GM12878 (cell line): ENCODE results near the gene ACADVL. TPM values are rescaled to one million over a fixed set of nuclear protein-coding genes. Genes with fewer than 3 reads are reported as not detected.

Experiments
- ATAC-seq: fragments of 200-7000 bp; cut with Tn5 transposase; 3 replicates; pipeline ENCODE4 v1.9.1; 2020; ENCODE audit warnings: mild to moderate bottlenecking, moderate library complexity
- BruUV-seq: library from RNA; stranded (reverse); fragments of 400-500 nt; replicated peaks from 2 replicates; lab custom pipeline; 2021; lab: Mats Ljungman, UMichigan
- CTCF ChIA-PET: fragments of 300-600 bp; sonication (Branson Sonifier 250); formaldehyde crosslinking; extraction: SDS; loops from one replicate; lab custom pipeline; 2021; ENCODE audit warnings: inconsistent platforms; lab: Yijun Ruan, JAX
- POLR2A ChIA-PET: fragments of 350-600 bp; formaldehyde crosslinking; extraction: SDS; loops from one replicate; lab custom pipeline; 2021; ENCODE audit warnings: inconsistent platforms; lab: Charles Lee
- RAD21 ChIA-PET: fragments of 300-600 bp; sonication (Branson Sonifier 250); formaldehyde crosslinking; loops from one replicate; lab custom pipeline; 2023; ENCODE audit warnings: antibody characterized with exemption; ENCODE audit not compliant: unreplicated experiment; lab: Charles Lee
- SMC1A ChIA-PET: fragments of 300-600 bp; sonication (Branson Sonifier 250); formaldehyde crosslinking; loops from one replicate; lab custom pipeline; 2023; ENCODE audit not compliant: unreplicated experiment, uncharacterized antibody; lab: Charles Lee
- DNase-seq: peaks from one replicate; pipeline ENCODE4 v3.0.0-alpha.2; 2011; ENCODE audit warnings: low read depth, low spot score
- FAIRE-seq: peaks from 3 replicates; lab custom pipeline; 2011; peaks lifted over from hg19 to GRCh38; lab: Jason Lieb, UNC
- H2AFZ ChIP-seq: 2 replicates; pipeline ENCODE4 v1.6.0; 2011; ENCODE audit warnings: low read depth, low read length, control low read depth; ENCODE audit not compliant: control insufficient read depth
- H3K27ac ChIP-seq: 2 replicates; pipeline ENCODE4 v1.5.1; 2011; ENCODE audit warnings: control low read depth; ENCODE audit not compliant: control insufficient read depth, insufficient read depth
- H3K27me3 ChIP-seq, 2 experiments: replicated peaks in 1 of 2; 2 replicates each; pipeline versions ENCODE4 v1.6.0 to v1.6.1; 2011; ENCODE audit warnings: low read length in 1 of 2; ENCODE audit not compliant: control insufficient read depth in 2 of 2, insufficient read depth in 2 of 2
- H3K36me3 ChIP-seq, 2 experiments: 2 replicates each; pipeline ENCODE4 v1.5.1; 2011; ENCODE audit warnings: low read length in 1 of 2; ENCODE audit not compliant: control insufficient read depth in 2 of 2, insufficient read depth in 2 of 2
- H3K4me1 ChIP-seq: 2 replicates; pipeline ENCODE4 v1.6.1; 2011; ENCODE audit warnings: mild to moderate bottlenecking, low read length, moderate library complexity, mixed read lengths; ENCODE audit not compliant: control insufficient read depth, insufficient read depth
- H3K4me2 ChIP-seq: 2 replicates; pipeline ENCODE4 v1.6.0; 2011; ENCODE audit warnings: control low read depth; ENCODE audit not compliant: control insufficient read depth, insufficient read depth
- H3K4me3 ChIP-seq: fragments of 200-600 bp; sonication (generic); 2 replicates; pipeline ENCODE4 v1.5.1; 2016
- H3K79me2 ChIP-seq: 2 replicates; pipeline ENCODE4 v1.6.0; 2011; ENCODE audit warnings: low read length; ENCODE audit not compliant: control insufficient read depth, insufficient read depth
- H3K9ac ChIP-seq: 2 replicates; pipeline ENCODE4 v1.8.0; 2011; ENCODE audit warnings: low read length, control low read depth, mixed read lengths; ENCODE audit not compliant: control insufficient read depth, insufficient read depth
- H3K9me3 ChIP-seq: replicated peaks from 3 replicates; pipeline ENCODE4 v1.5.1; 2011; ENCODE audit warnings: mild to moderate bottlenecking, low read length; ENCODE audit not compliant: control insufficient read depth, insufficient read depth
- H4K20me1 ChIP-seq: 2 replicates; pipeline ENCODE4 v1.6.0; 2011; ENCODE audit not compliant: control insufficient read depth, insufficient read depth
- ASH2L ChIP-seq: fragments of 300-600, 200-600 bp; sonication (generic); IDR thresholded peaks from 2 replicates; pipeline ENCODE4 v1.6.1; 2017; ENCODE audit warnings: low read depth, mild to moderate bottlenecking, borderline replicate concordance
- BMI1 ChIP-seq: fragments of 450-650 bp; IDR thresholded peaks from 2 replicates; pipeline ENCODE4 v1.6.1; 2016; ENCODE audit warnings: mild to moderate bottlenecking, moderate library complexity, borderline replicate concordance
- CHD1 ChIP-seq: IDR thresholded peaks from 2 replicates; pipeline ENCODE4 v1.6.1; 2012; ENCODE audit warnings: low read depth, low read length, improper control_type of control experiment
- MXI1 ChIP-seq: fragments of 150-350 bp; IDR thresholded peaks from 2 replicates; pipeline ENCODE4 v1.6.1; 2011; ENCODE audit warnings: low read depth, mild to moderate bottlenecking, inconsistent platforms, low read length, improper control_type of control experiment
- NFYA ChIP-seq: IDR thresholded peaks from 2 replicates; pipeline ENCODE4 v1.6.1; 2011; ENCODE audit warnings: low read depth, mild to moderate bottlenecking, low read length, improper control_type of control experiment, borderline replicate concordance
- NFYB ChIP-seq: IDR thresholded peaks from 2 replicates; pipeline ENCODE4 v1.6.1; 2011; ENCODE audit warnings: low read depth, mild to moderate bottlenecking, low read length, improper control_type of control experiment, moderate library complexity; ENCODE audit not compliant: insufficient read depth
- RCOR1 ChIP-seq: conservative IDR thresholded peaks from 2 replicates; pipeline ENCODE4 v1.6.1; 2012; ENCODE audit warnings: low read depth, low read length, improper control_type of control experiment
- ZNF274 ChIP-seq: IDR thresholded peaks from one replicate; pipeline ENCODE4 v1.8.0; 2011; ENCODE audit not compliant: insufficient read length, insufficient read depth
- WGBS: methylation state at CpG from one replicate; pipeline ENCODE4 v1.1.6; 2016; ENCODE audit warnings: low lambda C conversion rate; ENCODE audit not compliant: insufficient replicate concordance, insufficient coverage; ENCODE audit errors: missing lambda C conversion rate; 5-methylcytosine and 5-hydroxymethylcytosine counted together
- in situ Hi-C: fragments of 300-500 bp; cut with MboI; formaldehyde crosslinking; loops from 9 replicates; pipeline ENCODE4 v1.14.3; 2018; ENCODE audit warnings: mixed read lengths
- intact Hi-C: fragments of 100-400 bp; cut with micrococcal nuclease; formaldehyde crosslinking; loops from one replicate; pipeline ENCODE4 v1.14.2; 2022; ENCODE audit not compliant: unreplicated experiment
- polyA plus RNA-seq, 11 experiments: library from polyadenylated mRNA; depleted of rRNA in 4 of 11; unstranded in 6 of 11; stranded (reverse) in 5 of 11; fragments of >200 nt; fragmentation: Nextera tagmentation in 4 of 11; fragmentation: Illumina TruSeq in 1 of 11; extraction: Ambion mirVana in 4 of 11; extraction: Trizol in 1 of 11; gene quantifications; 1 replicate in 1 of 11; 2 replicates in 10 of 11; pipeline versions ENCODE4 v1.2.1 to v1.2.3, GENCODE V29; 2011 to 2016; ENCODE audit warnings: inconsistent platforms in 2 of 11, missing spikeins in 2 of 11, low read depth in 1 of 11
- total RNA-seq, 4 experiments: library from RNA; depleted of rRNA in 3 of 4; stranded (reverse); fragments of >200 nt in 3 of 4; fragmentation: Illumina TruSeq in 1 of 4; extraction: Trizol in 1 of 4; gene quantifications; 2 replicates each; pipeline versions ENCODE4 v1.2.1 to v1.2.3, GENCODE V29; 2013 to 2021
- TF ChIP-seq, protein P1 (sequence below): IDR thresholded peaks from 2 replicates; pipeline ENCODE4 v1.6.1; 2012; ENCODE audit warnings: improper control_type of control experiment, low read depth, low read length; ENCODE audit not compliant: insufficient replicate concordance
- TF ChIP-seq, protein P2 (sequence below): fragments of 450-650 bp; IDR thresholded peaks from 2 replicates; pipeline ENCODE4 v1.6.1; 2017; ENCODE audit warnings: borderline replicate concordance
- TF ChIP-seq, protein P3 (sequence below): fragments of 450-650 bp; IDR thresholded peaks from 2 replicates; pipeline ENCODE4 v1.6.1; 2016; ENCODE audit warnings: mild to moderate bottlenecking

Gene ACADVL
- total and polyA plus RNA-seq, 10 of the 15 experiments (the other 5 are each of a cell fraction or from before 2014, with no cell fraction given) = 25.4 to 232 (median 180) TPM

DNA sequence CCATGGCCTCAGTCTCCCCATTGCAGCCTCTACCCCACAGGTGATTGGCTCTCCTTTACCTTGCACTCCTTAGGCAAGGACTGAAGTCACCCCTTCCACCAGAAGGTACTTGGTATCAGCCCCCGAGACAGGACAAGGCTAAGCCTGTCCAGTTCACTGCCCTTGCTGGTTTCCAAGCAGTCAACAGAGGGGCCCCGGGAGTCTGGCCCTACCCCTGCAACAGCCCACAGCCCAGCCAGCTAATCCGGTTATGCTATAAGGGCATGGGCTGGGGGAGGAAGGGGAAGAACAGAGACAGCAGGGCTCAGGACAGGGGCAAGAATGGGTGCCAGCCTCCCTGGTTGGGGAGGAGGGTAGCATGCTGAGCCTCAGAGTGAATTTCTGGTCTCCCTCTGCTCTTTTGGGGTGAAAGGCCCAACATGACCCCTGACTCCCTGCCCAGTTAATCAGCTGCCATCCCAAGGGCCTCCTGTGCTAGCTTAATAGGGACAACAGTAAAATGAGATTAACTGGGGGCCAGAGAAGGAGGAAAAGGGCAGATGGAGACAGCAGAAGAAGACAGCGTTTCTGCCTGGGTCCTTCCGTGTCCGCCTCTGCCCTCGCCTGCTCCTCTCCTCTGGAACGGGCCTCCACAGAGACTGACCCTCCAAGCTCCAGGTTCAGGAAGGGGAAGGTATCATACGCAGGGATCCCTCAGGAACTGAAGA, 10.8 kb upstream of the ACADVL start (continued):
- TF ChIP-seq, protein P1, sequence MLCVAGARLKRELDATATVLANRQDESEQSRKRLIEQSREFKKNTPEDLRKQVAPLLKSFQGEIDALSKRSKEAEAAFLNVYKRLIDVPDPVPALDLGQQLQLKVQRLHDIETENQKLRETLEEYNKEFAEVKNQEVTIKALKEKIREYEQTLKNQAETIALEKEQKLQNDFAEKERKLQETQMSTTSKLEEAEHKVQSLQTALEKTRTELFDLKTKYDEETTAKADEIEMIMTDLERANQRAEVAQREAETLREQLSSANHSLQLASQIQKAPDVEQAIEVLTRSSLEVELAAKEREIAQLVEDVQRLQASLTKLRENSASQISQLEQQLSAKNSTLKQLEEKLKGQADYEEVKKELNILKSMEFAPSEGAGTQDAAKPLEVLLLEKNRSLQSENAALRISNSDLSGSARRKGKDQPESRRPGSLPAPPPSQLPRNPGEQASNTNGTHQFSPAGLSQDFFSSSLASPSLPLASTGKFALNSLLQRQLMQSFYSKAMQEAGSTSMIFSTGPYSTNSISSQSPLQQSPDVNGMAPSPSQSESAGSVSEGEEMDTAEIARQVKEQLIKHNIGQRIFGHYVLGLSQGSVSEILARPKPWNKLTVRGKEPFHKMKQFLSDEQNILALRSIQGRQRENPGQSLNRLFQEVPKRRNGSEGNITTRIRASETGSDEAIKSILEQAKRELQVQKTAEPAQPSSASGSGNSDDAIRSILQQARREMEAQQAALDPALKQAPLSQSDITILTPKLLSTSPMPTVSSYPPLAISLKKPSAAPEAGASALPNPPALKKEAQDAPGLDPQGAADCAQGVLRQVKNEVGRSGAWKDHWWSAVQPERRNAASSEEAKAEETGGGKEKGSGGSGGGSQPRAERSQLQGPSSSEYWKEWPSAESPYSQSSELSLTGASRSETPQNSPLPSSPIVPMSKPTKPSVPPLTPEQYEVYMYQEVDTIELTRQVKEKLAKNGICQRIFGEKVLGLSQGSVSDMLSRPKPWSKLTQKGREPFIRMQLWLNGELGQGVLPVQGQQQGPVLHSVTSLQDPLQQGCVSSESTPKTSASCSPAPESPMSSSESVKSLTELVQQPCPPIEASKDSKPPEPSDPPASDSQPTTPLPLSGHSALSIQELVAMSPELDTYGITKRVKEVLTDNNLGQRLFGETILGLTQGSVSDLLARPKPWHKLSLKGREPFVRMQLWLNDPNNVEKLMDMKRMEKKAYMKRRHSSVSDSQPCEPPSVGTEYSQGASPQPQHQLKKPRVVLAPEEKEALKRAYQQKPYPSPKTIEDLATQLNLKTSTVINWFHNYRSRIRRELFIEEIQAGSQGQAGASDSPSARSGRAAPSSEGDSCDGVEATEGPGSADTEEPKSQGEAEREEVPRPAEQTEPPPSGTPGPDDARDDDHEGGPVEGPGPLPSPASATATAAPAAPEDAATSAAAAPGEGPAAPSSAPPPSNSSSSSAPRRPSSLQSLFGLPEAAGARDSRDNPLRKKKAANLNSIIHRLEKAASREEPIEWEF = no peak
- TF ChIP-seq ASH2L (no peak), ZNF274 (no peak)

DNA sequence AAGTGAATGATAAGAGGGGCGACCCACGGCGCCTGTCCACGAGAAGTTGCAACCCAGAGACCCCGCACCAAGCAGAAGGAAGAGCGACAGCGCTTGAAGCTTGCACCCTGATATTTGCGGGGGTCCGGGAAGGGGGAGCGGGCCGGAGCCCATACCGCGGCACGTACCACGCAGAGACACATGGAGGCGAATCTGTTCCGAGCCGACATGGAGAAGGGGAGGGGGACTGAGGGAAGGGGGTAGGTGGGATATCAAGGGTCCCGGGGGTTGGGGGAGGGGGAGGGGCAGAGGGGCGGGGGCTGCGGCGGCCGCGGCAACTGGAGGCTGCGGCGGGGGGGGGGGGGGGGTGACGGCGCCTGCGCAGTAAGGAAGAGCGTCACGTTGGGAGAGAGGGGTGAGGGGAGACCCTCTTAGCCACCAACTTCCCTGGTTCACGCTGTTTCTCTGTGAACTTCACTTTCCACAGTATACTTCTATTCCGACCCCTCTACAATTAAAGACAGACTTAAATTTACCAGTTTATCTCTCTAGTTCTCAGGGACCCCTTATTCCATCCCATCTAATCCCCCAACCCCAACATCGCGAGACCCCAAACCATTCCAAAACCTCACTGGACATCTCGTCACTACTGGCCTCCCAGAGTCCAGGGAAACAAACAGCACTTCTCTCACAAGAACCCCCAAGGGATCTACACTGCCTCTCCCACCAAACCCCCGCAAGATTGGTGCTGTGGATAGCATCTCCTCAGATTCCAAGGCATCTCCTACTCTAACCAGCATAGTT, 8.1 kb upstream of the ACADVL start:
- in situ Hi-C loops (no loop called here), intact Hi-C loops (loop anchor here (5.0 kb wide), 1 partner anchor 86 kb away; no protein-coding TSS in a partner anchor)
- no peak overlapping the region for H3K4me3 ChIP-seq
- DNase-seq = no peak
- no peak for ATAC-seq
- H3K4me2 ChIP-seq = no peak overlapping the region
- H3K9me3 ChIP-seq = no peaks in the 10 kb centered on the region
- CTCF ChIA-PET = no interaction called here
- no peaks in the 10 kb centered on the region for H3K27me3 ChIP-seq
- no peaks in the 10 kb centered on the region for H4K20me1 ChIP-seq
- POLR2A ChIA-PET = no interaction called here
- H3K79me2 ChIP-seq = no peaks in the 10 kb centered on the region
- H3K36me3 ChIP-seq = no peaks in the 10 kb centered on the region
- BruUV-seq = no TSS peak
- RAD21 ChIA-PET = no interaction called here
- no peak overlapping the region for H3K9ac ChIP-seq
- 57% methylated on average over 18 of the region's 37 CpGs for WGBS
- peaks cover 10% of the 10 kb centered on the region for H3K4me1 ChIP-seq
- SMC1A ChIA-PET = no interaction called here
- TF ChIP-seq NFYB (no peak), MXI1 (no peak), CHD1 (no peak), RCOR1 (no peak), BMI1 (no peak), NFYA (no peak)
- TF ChIP-seq, protein P2, sequence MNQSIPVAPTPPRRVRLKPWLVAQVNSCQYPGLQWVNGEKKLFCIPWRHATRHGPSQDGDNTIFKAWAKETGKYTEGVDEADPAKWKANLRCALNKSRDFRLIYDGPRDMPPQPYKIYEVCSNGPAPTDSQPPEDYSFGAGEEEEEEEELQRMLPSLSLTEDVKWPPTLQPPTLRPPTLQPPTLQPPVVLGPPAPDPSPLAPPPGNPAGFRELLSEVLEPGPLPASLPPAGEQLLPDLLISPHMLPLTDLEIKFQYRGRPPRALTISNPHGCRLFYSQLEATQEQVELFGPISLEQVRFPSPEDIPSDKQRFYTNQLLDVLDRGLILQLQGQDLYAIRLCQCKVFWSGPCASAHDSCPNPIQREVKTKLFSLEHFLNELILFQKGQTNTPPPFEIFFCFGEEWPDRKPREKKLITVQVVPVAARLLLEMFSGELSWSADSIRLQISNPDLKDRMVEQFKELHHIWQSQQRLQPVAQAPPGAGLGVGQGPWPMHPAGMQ = no peak
- TF ChIP-seq, protein P3, sequence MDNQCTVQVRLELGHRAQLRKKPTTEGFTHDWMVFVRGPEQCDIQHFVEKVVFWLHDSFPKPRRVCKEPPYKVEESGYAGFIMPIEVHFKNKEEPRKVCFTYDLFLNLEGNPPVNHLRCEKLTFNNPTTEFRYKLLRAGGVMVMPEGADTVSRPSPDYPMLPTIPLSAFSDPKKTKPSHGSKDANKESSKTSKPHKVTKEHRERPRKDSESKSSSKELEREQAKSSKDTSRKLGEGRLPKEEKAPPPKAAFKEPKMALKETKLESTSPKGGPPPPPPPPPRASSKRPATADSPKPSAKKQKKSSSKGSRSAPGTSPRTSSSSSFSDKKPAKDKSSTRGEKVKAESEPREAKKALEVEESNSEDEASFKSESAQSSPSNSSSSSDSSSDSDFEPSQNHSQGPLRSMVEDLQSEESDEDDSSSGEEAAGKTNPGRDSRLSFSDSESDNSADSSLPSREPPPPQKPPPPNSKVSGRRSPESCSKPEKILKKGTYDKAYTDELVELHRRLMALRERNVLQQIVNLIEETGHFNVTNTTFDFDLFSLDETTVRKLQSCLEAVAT = no peak
- no peak for FAIRE-seq
- H3K27ac ChIP-seq = no peak overlapping the region
- H2AFZ ChIP-seq = no peak overlapping the region
